GM04504 (cell line): ENCODE results near the gene NR5A2.
A peak's percentile ranks its signal among the peaks of the same experiment; 100 is the strongest.

Source experiments
- DNase-seq: peaks from one replicate; pipeline ENCODE4 v3.0.0-alpha.2; 2012; ENCODE audit warnings: low read depth

NR5A2 gene

DNA sequence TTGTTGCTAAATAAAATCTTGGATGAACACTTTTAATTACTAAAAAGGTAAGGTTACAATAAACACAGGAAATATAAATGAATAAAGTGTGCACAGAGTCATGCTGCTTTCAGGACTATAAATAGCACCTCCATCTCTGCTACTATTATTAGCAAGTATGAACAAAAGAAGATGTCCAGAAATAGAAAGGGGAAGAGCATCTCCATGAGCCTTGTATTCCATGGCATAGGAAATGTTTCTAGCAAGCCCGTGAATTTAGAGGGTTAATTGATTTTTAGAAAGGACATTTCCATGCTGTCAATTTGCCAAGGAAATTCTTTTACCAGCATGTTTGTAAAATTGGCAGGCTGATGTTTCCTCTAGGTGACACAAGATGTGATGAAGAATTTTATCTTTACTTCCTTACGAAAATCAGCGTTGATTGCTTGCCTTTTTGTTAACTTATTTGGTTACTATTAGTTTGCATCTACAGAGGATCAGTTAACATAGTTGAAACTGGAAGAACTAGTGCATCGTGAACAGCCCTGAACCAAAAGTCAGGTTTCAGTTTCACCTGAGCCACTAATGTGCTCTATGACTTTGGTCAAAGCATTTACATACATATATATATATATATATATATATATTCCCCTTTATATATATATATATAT lies 45.3 kb downstream of the NR5A2 start:
- no peak for DNase-seq

DNA sequence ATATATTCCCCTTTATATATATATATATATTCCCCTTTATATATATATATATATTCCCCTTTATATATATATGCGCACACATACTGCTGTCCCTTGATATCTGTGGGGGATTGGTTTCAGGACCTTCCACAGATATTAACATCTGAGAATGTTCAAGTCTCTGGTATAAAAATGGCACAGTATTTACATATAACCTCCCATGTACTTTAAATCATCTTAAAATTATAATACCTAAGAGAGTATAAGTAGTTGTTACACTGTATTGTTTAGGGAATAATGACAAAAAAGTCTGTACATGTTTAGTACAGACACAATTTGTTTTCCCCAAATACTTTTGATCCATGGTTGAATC lies 45.8 kb downstream of the NR5A2 start:
- no peak for DNase-seq

DNA sequence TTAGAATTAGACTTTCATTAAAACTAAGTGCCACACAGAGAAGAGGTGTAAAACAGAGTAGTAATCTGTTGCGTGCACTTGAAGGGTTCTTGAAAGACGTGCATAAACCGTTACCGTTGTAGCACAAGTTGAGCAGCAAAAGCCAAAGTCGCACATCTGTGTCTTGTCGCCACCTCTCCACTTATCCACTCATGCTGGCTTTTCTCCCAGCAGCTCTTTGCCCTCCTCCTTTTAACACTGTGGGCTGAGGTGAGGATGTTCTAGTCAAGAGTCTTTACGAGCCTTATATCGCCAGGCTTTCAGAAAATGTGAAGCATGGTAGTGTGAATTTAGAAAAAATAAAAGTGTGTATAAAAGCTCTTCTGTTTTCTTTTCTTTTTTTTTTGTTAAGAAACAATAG lies 48.0 kb downstream of the NR5A2 start:
- no peak for DNase-seq

DNA sequence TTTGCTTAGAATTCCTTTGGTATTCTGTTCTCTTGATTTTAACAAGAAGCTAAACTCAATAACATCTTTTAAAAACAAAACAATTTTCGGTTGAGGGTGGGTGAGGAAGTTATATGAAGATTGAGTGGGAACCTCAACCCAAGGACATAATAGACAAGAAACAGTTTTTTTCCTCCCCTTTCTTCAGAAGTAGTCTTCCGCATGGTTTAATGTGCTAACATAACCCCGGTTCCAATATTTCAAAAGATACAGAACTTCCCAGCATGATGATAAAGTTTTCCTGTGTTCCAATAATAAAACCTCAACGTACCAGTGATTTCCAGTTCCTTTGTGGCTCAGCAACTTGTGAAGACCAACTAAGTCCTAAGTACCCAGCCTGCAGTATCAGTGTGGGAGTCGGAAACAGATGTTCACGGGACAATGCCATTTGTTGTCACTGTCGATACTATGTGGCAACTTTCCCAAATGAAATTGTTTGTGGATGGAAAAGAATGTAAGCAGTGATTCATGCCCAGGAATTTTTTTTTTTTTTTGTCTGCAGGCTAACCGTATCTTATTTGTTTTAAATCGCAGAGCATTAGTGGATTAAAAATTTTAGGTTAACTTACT lies 48.5 kb downstream of the NR5A2 start:
- DNase-seq = peak; percentile 39

- no peak for DNase-seq
Measured at GRCh38 chr1:200079232-200079940, 51.9 kb downstream of the NR5A2 start.

DNA sequence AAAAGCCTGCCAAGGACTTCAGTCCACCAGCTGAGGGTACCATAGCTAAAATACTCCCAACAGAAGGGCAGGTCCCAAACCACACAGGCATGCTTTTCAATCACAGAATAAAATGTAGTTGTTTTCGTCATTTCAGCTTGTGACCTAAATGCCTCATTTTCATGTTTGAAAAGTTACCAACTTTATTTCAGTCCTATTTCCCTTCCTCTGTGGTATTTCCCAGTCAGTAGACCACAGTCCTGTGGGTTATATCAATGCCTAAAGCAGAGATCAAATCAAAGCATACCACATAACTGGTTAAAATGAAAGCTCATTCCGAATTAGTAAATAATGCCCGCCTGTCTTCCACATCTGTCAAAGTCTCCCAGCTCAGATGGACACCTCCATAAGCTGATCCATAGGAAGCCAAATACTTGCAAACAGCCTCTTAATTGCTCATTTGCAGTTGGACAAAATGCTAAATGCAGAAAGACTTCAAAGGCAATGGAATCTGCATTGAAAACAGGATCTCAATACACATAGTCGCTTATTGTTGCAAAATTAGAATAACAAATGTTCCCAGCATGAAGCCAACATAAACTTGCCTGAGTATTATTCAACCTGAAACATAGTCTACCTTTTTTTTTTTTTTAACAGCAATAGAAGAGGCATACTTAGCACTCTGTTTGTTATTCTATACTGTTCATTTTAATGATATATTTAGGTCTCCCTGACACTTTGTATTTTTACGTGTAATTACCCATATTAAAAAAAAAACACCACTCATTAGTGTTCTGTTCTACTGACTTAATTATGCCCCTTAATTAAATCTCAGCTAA lies 53.9 kb downstream of the NR5A2 start:
- no peak for DNase-seq

DNA sequence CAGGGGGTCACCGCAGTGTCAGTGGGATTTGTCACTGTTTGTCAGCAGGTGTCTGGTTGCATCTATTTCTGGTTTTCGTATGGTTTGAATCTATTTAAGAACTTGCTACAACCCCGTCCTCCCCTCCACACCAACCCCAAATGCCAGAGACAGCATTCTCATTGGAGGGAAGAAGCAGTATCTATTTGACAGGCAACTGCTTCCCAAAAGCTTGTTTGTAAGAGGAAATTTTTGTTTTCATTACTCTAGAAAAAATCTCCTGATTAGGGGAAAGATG lies 54.4 kb downstream of the NR5A2 start:
- no peak for DNase-seq

GRCh38 chr1:200082329-200082728 lies 54.8 kb downstream of the NR5A2 start:
- no peak for DNase-seq

DNA sequence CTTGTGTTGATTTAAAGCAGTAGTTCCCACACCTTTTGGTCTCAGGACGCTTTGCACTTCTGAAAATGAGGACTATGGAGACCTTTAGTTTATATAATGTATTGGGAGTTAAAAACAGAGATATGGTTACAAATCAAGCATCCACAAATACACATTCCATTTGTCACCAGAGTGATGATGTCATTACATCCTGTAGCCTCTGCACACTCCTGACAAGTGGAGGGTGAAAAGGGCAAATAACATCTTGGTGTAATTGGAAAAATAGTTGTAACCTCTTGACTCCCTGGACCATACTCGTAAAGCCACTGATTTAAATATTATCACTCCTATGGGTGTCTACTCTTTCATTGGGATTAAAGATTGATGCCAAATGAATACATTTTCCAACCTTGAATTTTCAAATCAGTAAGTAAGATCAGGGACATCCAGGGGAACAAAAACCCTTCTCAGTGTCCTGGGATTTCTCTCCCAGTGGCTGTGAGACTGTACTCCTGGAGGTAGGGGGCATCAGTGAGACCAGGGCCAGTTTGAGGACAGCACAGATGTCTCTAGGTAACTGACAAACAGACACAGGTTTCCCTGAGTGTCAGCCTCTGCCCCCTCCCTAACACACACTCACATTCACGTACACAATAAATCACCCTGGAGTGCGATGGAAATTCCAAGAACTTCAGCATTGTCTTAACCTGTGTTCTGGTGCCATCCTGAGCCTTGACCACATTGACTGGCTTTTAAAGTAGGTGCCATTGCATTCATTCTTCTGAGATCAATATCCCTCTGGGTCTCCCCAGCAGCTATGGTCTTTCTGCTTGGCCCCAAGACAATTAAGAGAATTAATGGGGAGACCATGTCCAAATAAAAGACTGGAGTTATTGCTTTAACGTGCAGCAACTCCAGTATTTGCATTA lies 63.0 kb downstream of the NR5A2 start:
- DNase-seq = no peak

DNA sequence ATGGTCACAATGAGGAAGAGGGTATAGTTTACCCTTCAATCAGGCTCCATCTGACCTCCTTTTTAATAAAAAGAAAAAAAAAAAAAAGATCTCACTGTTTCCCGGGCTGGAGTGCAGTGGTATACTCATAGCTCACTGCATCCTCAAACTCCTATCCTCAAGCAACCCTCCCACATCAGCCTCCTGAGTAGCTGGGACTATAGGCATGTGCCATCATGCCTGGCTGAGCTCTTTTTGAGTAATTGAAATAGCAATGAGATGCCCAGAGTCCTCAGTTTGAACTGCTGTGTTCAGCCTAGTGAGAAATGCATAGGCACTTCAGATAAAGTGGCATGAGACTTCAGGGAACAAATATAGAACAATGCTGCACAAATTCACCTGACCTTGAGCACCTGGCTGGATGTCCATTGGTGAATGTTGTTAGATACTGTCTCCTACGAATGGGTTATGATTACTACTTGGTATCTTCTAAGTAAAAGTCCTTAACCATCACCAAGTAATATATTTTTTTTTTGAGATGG lies 67.6 kb downstream of the NR5A2 start:
- no peak for DNase-seq

GRCh38 chr1:200096774-200097173 lies 69.3 kb downstream of the NR5A2 start:
- DNase-seq = no peak

DNA sequence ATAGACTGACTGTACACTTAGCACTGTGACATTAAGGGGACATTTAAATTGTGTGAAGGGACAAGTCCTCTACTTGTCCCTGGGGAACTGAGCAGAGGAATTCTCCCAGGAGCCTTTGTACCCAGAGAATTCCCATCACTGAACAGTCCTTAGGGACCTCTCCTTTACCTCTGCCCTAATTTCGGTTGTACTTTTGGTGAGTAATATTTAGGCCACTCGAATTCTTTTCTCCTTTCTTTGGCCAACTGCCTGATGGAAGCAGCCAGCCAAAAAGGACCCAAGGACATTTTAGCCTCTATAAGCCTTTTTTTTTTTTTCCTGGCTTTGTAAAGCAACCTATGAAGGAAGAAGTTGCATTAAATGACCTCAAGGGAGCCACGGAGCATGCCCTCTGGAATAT lies 71.5 kb downstream of the NR5A2 start:
- DNase-seq = no peak

DNA sequence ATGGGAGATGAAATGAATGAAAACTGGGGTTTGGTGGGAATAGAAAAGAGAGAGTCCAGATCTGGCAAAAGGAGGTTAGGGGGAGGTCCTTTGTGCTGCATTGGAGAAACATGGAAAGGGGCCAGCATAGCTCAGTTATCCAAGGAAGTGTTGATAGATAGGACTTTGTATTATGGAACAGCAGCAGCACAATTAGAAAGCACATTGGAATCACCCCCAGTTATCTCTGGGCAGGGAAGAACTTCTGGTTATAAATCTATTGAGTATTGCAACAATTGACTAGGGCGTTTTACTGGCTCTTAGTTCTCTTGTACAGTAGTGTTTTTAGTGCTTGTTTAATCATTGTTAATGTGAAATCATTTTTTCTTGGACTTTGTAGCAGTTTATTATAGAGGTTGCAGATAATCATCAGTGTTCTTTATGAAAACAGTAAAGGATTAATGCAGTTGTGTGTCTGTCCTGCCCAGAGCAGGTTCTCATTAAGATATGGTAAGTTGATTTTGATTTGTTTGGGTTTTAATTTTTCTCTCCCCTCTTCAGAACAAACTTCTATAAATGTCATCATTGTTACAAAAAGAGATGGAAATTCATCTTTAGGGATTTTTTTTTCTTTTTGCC lies 76.6 kb downstream of the NR5A2 start:
- no peak for DNase-seq

GRCh38 chr1:200107004-200107470 lies 79.5 kb downstream of the NR5A2 start:
- DNase-seq = no peak

DNA sequence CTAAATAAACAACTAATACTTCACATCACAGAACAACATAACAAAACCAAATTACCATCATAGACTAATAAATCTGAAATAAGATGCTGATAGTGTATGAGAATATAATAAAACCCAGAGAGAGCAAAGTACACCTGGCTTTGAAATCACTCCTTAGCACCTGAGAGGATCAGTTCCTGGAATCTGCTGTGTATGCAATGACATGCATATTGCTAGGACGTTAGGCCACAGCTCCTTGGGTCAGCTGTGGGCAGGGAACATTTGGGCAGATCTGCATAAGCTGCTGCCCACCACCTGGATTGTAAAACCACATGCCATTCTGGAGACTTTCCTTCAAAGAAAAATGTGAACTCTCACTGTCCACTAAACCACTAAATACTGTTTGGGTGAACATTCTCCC lies 81.1 kb downstream of the NR5A2 start:
- no peak for DNase-seq

DNA sequence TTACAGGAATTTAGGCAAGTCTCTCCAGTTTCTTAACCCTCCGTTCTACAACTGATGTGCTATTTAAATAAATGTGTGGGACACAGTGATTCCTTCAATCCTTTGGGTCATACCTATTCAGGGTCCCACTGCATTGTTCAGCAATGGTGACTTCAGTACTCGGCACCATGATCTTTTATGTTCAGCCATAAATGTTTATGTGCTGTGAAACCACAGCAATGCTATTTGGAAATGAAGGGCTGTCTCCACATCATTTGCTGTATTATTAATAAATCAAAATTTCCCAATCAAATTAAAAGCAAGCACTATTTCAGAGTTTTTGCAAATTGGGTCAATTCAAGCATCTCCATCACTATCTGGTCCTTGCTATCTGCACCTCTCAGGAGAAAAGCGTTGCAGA lies 84.8 kb downstream of the NR5A2 start:
- DNase-seq = no peak

DNA sequence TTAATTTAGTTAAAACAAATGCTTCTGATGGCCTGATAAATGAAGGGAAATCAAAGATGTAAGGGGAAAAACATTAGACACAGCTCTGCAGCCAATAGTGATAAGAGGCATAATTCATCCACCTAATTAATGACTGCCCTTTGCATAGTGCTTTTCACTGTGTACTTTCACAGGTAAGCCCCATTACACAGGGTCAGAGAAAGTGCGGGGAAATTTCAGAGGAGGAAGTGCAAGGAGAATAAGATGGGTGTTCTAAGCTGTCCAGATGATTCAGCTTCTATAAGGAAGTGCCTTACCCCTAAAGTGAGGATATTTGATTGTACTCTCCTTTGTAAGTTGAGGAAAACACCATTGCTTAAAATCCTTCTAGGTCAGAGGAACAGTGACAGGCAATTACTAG lies 88.0 kb downstream of the NR5A2 start:
- DNase-seq = no peak

- DNase-seq = no peak
Measured at GRCh38 chr1:200116324-200116723, 88.8 kb downstream of the NR5A2 start.

GRCh38 chr1:200118779-200119505 lies 91.4 kb downstream of the NR5A2 start:
- DNase-seq = no peak

- no peak for DNase-seq
Measured at GRCh38 chr1:200121421-200121820, 93.9 kb downstream of the NR5A2 start.

- no peak for DNase-seq
Measured at GRCh38 chr1:200124309-200124708, 96.8 kb downstream of the NR5A2 start.
